Neural progenitor cell (in vitro differentiated cells): ENCODE data around the gene RDX. TPM values are rescaled to one million over a fixed set of nuclear protein-coding genes. Genes with fewer than 3 reads are reported as not detected.
A peak's percentile ranks its signal among the peaks of the same experiment; 100 is the strongest.

ENCODE experiments used
- DNase-seq: peaks from one replicate; pipeline ENCODE4 v3.0.0-alpha.2; 2016; ENCODE audit warnings: low spot score
- H2AFZ ChIP-seq: fragments of 200-600 bp; sonication (generic); replicated peaks from 2 replicates; pipeline ENCODE4 v1.6.1; 2016; ENCODE audit warnings: antibody characterized with exemption
- H3F3A ChIP-seq: fragments of 200-600 bp; sonication (generic); 2 replicates; pipeline ENCODE4 v1.6.1; 2016; ENCODE audit warnings: antibody characterized with exemption, low read depth
- H3K27ac ChIP-seq: fragments of 200-600 bp; sonication (generic); 2 replicates; pipeline ENCODE4 v1.5.1; 2016; ENCODE audit warnings: mild to moderate bottlenecking
- H3K27me3 ChIP-seq: fragments of 200-600 bp; sonication (generic); 2 replicates; pipeline ENCODE4 v1.6.1; 2016; ENCODE audit warnings: mild to moderate bottlenecking, moderate library complexity
- H3K36me3 ChIP-seq: fragments of 200-600 bp; sonication (generic); 2 replicates; pipeline ENCODE4 v1.5.1; 2016
- H3K4me1 ChIP-seq: fragments of 200-600 bp; sonication (generic); 2 replicates; pipeline ENCODE4 v1.6.1; 2016; ENCODE audit warnings: mixed run types
- H3K4me2 ChIP-seq: fragments of 200-600 bp; sonication (generic); 2 replicates; pipeline ENCODE4 v1.6.1; 2016
- H3K4me3 ChIP-seq: fragments of 200-600 bp; sonication (generic); 2 replicates; pipeline ENCODE4 v1.5.1; 2016
- H3K79me2 ChIP-seq: fragments of 200-600 bp; sonication (generic); 2 replicates; pipeline ENCODE4 v1.6.1; 2016; ENCODE audit warnings: low read depth
- H3K9ac ChIP-seq: fragments of 200-600 bp; sonication (generic); 2 replicates; pipeline ENCODE4 v1.6.1; 2016
- H3K9me3 ChIP-seq: fragments of 200-600 bp; sonication (generic); 2 replicates; pipeline ENCODE4 v1.5.1; 2016; ENCODE audit warnings: low read depth
- H4K20me1 ChIP-seq: fragments of 200-600 bp; sonication (generic); 2 replicates; pipeline ENCODE4 v1.6.1; 2016; ENCODE audit warnings: low read depth
- H3K27ac Mint-ChIP-seq: 3 replicates; pipeline ENCODE4 v1.8.0; 2021; ENCODE audit warnings: mixed read lengths
- H3K27me3 Mint-ChIP-seq: 2 replicates; pipeline ENCODE4 v1.8.0; 2022; ENCODE audit warnings: low read depth, mild to moderate bottlenecking, inconsistent platforms, moderate library complexity, mixed read lengths; ENCODE audit not compliant: insufficient read depth
- H3K36me3 Mint-ChIP-seq: 3 replicates; pipeline ENCODE4 v1.8.0; 2021; ENCODE audit warnings: mixed read lengths
- H3K4me1 Mint-ChIP-seq: 3 replicates; pipeline ENCODE4 v1.8.0; 2021; ENCODE audit warnings: mixed read lengths
- H3K4me3 Mint-ChIP-seq: 3 replicates; pipeline ENCODE4 v1.8.0; 2021; ENCODE audit warnings: mild to moderate bottlenecking, moderate library complexity, mixed read lengths
- H3K9me3 Mint-ChIP-seq: 3 replicates; pipeline ENCODE4 v1.8.0; 2020; ENCODE audit warnings: mixed read lengths
- EZH2 ChIP-seq: fragments of 200-600 bp; sonication (generic); IDR thresholded peaks from 2 replicates; pipeline ENCODE4 v1.6.1; 2017; ENCODE audit warnings: antibody characterized with exemption, mild to moderate bottlenecking, moderate library complexity
- EZH2phosphoT487 ChIP-seq: fragments of 200-600 bp; sonication (generic); IDR thresholded peaks from 2 replicates; pipeline ENCODE4 v1.6.1; 2017; ENCODE audit warnings: antibody characterized with exemption
- total RNA-seq: library from RNA; depleted of rRNA; stranded (reverse); fragments of >200 nt; gene quantifications from 2 replicates; pipeline ENCODE4 v1.2.3, GENCODE V29; 2015; ENCODE audit warnings: low replicate concordance
- TF ChIP-seq, protein P1 (sequence below): fragments of 200-600 bp; sonication (generic); IDR thresholded peaks from 2 replicates; pipeline ENCODE4 v1.5.1; 2017; ENCODE audit warnings: antibody characterized with exemption, mild to moderate bottlenecking

Gene RDX
- total RNA-seq, 1 donor from 2014 or later, result 199 TPM

DNA sequence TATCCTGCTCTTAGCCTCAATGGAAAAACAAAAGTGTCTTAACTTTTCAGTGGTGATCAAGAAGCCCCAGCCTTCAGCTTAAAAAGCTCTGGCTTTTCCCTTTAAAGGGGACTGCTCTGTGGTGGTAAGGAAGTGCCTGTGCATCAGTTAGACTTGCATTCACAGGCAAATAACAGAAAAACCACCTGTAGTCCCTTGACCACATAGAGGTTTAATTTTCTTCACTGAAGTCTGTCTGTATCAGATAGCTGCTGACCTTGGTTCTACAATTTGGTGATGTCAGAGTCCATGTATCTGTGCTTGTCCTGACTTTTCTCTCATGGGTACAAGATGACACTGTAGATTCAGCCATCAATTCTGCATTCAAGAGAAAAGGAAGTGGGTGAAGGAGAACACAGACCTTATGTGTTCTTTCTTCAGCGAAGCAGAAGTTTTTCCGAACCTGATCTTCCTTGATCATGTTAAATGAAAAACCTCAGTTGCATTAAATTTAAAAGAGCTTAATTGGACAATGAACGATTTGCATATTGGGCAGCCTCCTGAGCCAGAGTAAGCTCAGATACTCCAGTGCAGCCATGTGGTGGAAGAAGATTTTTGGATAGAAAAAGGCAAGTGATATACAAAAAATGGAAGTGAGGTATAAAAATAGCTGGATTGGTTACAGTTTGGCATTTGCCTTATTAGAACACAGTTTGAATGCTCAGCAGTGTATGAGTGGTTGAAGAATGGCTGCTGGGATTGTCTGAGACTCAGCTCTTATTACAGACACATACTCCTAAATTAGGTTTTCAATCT is 43.2 kb upstream of the RDX start:
- H3K9me3 Mint-ChIP-seq, result no peaks in the 10 kb centered on the region
- no peak overlapping the region for H3K4me2 ChIP-seq
- H3K79me2 ChIP-seq, result no peaks in the 10 kb centered on the region
- H3K9me3 ChIP-seq, result no peaks in the 10 kb centered on the region
- no peaks in the 10 kb centered on the region for H3K27me3 ChIP-seq
- TF ChIP-seq, protein P1, sequence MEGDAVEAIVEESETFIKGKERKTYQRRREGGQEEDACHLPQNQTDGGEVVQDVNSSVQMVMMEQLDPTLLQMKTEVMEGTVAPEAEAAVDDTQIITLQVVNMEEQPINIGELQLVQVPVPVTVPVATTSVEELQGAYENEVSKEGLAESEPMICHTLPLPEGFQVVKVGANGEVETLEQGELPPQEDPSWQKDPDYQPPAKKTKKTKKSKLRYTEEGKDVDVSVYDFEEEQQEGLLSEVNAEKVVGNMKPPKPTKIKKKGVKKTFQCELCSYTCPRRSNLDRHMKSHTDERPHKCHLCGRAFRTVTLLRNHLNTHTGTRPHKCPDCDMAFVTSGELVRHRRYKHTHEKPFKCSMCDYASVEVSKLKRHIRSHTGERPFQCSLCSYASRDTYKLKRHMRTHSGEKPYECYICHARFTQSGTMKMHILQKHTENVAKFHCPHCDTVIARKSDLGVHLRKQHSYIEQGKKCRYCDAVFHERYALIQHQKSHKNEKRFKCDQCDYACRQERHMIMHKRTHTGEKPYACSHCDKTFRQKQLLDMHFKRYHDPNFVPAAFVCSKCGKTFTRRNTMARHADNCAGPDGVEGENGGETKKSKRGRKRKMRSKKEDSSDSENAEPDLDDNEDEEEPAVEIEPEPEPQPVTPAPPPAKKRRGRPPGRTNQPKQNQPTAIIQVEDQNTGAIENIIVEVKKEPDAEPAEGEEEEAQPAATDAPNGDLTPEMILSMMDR, result no peak
- TF ChIP-seq EZH2phosphoT487 (no peak), EZH2 (no peak)
- H4K20me1 ChIP-seq, result no peaks in the 10 kb centered on the region
- no peak overlapping the region for H3K27ac ChIP-seq
- peaks cover 2% of the 10 kb centered on the region for H3K27me3 Mint-ChIP-seq
- H3K27ac Mint-ChIP-seq, result no peak overlapping the region
- H3K4me1 Mint-ChIP-seq, result peaks cover 7% of the 10 kb centered on the region
- H3K4me1 ChIP-seq, result no peaks in the 10 kb centered on the region
- no peak overlapping the region for H3K4me3 ChIP-seq
- no peaks in the 10 kb centered on the region for H3K36me3 Mint-ChIP-seq
- no peak for DNase-seq
- peak overlapping the region; percentile 19 for H2AFZ ChIP-seq
- H3K9ac ChIP-seq, result no peak overlapping the region
- peaks cover 3% of the 10 kb centered on the region for H3K36me3 ChIP-seq
- peaks cover 3% of the 10 kb centered on the region for H3F3A ChIP-seq
- H3K4me3 Mint-ChIP-seq, result no peak overlapping the region

DNA sequence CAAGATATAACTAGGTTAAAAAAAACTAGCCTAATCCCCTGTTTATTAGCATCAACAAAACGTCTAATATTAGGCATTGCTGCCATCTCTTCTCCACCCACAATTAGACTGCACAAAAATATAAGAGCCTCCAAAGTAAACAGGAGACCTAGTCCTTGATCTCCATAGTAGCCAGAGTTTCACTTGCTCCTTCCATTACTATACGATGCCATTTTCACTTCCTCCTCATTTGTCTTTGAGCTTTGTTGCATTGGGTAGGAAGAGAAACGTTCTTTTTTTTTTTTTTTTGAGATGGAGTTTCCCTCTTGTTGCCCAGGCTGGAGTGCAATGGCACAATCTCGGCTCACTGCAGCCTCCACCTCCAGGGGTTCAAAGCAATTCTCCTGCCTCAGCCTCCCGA is 42.3 kb upstream of the RDX start:
- Histone ChIP-seq H3K79me2 (no peaks in the 10 kb centered on the region), H3K4me3 (no peak overlapping the region), H3K4me2 (no peak overlapping the region), H3F3A (peaks cover 3% of the 10 kb centered on the region), H4K20me1 (no peaks in the 10 kb centered on the region), H3K36me3 (peaks cover 3% of the 10 kb centered on the region), H3K9ac (no peak overlapping the region), H3K4me1 (no peaks in the 10 kb centered on the region), H2AFZ (no peak overlapping the region), H3K27me3 (no peaks in the 10 kb centered on the region), H3K27ac (no peak overlapping the region), H3K9me3 (no peaks in the 10 kb centered on the region)
- H3K4me3 Mint-ChIP-seq, result no peak overlapping the region
- H3K27ac Mint-ChIP-seq, result no peak overlapping the region
- no peak for DNase-seq
- H3K4me1 Mint-ChIP-seq, result peaks cover 7% of the 10 kb centered on the region
- peaks cover 2% of the 10 kb centered on the region for H3K27me3 Mint-ChIP-seq
- TF ChIP-seq, protein P1, result no peak
- TF ChIP-seq EZH2phosphoT487 (no peak), EZH2 (no peak)
- no peaks in the 10 kb centered on the region for H3K36me3 Mint-ChIP-seq
- H3K9me3 Mint-ChIP-seq, result no peaks in the 10 kb centered on the region

DNA sequence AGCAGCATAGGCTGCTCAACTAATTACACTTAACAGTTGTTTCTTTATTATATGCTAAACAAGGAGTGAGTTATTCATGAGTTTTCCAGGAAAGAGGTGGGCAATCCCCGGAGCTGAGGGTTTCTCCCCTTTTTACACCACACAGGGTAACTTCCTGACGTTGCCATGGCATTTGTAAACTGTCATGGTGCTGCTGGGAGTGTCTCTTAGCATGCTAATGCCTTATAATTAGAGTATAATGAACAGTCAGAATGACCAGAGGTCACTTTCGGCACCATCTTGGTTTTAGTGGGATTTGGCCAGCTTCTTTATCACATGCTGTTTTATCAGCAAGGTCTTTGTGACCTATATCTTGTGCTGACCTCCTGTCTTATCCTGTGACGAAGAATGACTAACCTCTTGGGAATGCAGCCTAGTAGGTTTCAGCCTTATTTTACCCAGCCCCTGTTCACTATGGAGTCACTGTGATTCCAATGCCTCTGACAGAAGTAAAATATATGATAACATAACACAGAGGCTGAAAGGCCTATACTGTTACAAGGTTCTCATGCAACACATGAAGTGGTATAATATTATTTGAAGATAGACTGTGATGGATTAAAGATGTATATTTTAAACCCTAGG is 41.3 kb upstream of the RDX start:
- Mint-ChIP-seq H3K4me3 (no peak overlapping the region), H3K4me1 (peaks cover 7% of the 10 kb centered on the region), H3K36me3 (no peaks in the 10 kb centered on the region), H3K9me3 (no peaks in the 10 kb centered on the region), H3K27me3 (peaks cover 2% of the 10 kb centered on the region), H3K27ac (peak overlapping the region; percentile 46)
- TF ChIP-seq, protein P1, result no peak
- no peak for TF ChIP-seq EZH2phosphoT487
- no peak for TF ChIP-seq EZH2
- Histone ChIP-seq H3F3A (peaks cover 3% of the 10 kb centered on the region), H3K4me2 (no peak overlapping the region), H3K9me3 (no peaks in the 10 kb centered on the region), H4K20me1 (no peaks in the 10 kb centered on the region), H3K79me2 (no peaks in the 10 kb centered on the region), H2AFZ (peak overlapping the region; percentile 51), H3K27me3 (no peaks in the 10 kb centered on the region), H3K36me3 (peaks cover 3% of the 10 kb centered on the region), H3K4me3 (no peak overlapping the region), H3K27ac (no peak overlapping the region), H3K4me1 (no peaks in the 10 kb centered on the region), H3K9ac (no peak overlapping the region)
- DNase-seq, result no peak
